Natural killer cell (primary cell): ENCODE results near the gene SHD. TPM values are rescaled to one million over a fixed set of nuclear protein-coding genes. Genes with fewer than 3 reads are reported as not detected.
A peak's percentile ranks its signal among the peaks of the same experiment; 100 is the strongest.

Experiments used
- ATAC-seq, 3 donors: fragments of 150-1000 bp in 2 of 3; fragments of 200-7000 bp in 1 of 3; cut with Tn5 transposase; 1 replicate in 1 of 3; 2 replicates in 2 of 3; pipeline ENCODE4 v1.10.0; 2021; ENCODE audit warnings: mild to moderate bottlenecking in 2 of 3, moderate library complexity in 2 of 3
- DNase-seq, 2 donors: peaks; one replicate each; pipeline versions ENCODE4 v3.0.0 to v3.0.0-alpha.2; 2013 to 2021; ENCODE audit warnings: mixed read lengths in 1 of 2
- H3K27ac ChIP-seq: one replicate; pipeline ENCODE4 v1.5.1; 2013; ENCODE audit warnings: mild to moderate bottlenecking, low read length
- H3K27me3 ChIP-seq: one replicate; pipeline ENCODE4 v1.6.1; 2013; ENCODE audit warnings: low read length; ENCODE audit not compliant: control insufficient read depth, insufficient read depth
- H3K36me3 ChIP-seq: one replicate; pipeline ENCODE4 v1.6.1; 2013; ENCODE audit warnings: low read length; ENCODE audit not compliant: control insufficient read depth, insufficient read depth
- H3K4me1 ChIP-seq: one replicate; pipeline ENCODE4 v1.6.1; 2013; ENCODE audit warnings: low read length; ENCODE audit not compliant: control insufficient read depth, insufficient read depth
- H3K4me3 ChIP-seq: one replicate; pipeline ENCODE4 v1.5.1; 2013; ENCODE audit warnings: low read length
- H3K9me3 ChIP-seq: one replicate; pipeline ENCODE4 v1.6.1; 2013; ENCODE audit warnings: low read length; ENCODE audit not compliant: control insufficient read depth, insufficient read depth
- H3K27ac Mint-ChIP-seq, 2 donors: one replicate each; pipeline ENCODE4 v1.8.0; 2022; ENCODE audit warnings: mild to moderate bottlenecking in 2 of 2, mixed read lengths in 2 of 2, moderate library complexity in 1 of 2
- H3K27me3 Mint-ChIP-seq, 2 donors: one replicate each; pipeline ENCODE4 v1.8.0; 2022; ENCODE audit warnings: low read depth in 2 of 2, mixed read lengths in 2 of 2
- H3K36me3 Mint-ChIP-seq: one replicate; pipeline ENCODE4 v1.8.0; 2022; ENCODE audit warnings: mixed read lengths
- H3K4me1 Mint-ChIP-seq, 2 donors: one replicate each; pipeline ENCODE4 v1.8.0; 2022; ENCODE audit warnings: mixed read lengths in 2 of 2
- H3K4me3 Mint-ChIP-seq: one replicate; pipeline ENCODE4 v1.8.0; 2022; ENCODE audit warnings: mild to moderate bottlenecking, moderate library complexity, mixed read lengths
- H3K9me3 Mint-ChIP-seq, 2 donors: one replicate each; pipeline ENCODE4 v1.8.0; 2022; ENCODE audit warnings: mixed read lengths in 2 of 2
- WGBS: methylation state at CpG from one replicate; pipeline ENCODE4 v1.1.7; 2013; ENCODE audit warnings: missing lambda C conversion rate; ENCODE audit not compliant: insufficient coverage; 5-methylcytosine and 5-hydroxymethylcytosine counted together
- intact Hi-C: fragments of 100-400 bp; cut with micrococcal nuclease; formaldehyde crosslinking; loops from one replicate; pipeline ENCODE4 v1.14.2; 2022
- total RNA-seq, 4 donors: library from RNA; stranded (reverse); fragments of 120-200 nt in 1 of 4; gene quantifications; one replicate each; pipeline versions ENCODE4 v1.2.3 to v1.2.4, GENCODE V29; 2013 to 2022
- TF ChIP-seq, protein P1 (sequence below): fragments of 200-600 bp; IDR thresholded peaks from one replicate; pipeline ENCODE4 v1.8.0; 2022; ENCODE audit warnings: antibody characterized with exemption

SHD gene
- total RNA-seq, 3 donors from 2014 or later (not counting 1 experiment from before 2014, with no cell fraction given) = 0.20 TPM; not detected in 2

DNA sequence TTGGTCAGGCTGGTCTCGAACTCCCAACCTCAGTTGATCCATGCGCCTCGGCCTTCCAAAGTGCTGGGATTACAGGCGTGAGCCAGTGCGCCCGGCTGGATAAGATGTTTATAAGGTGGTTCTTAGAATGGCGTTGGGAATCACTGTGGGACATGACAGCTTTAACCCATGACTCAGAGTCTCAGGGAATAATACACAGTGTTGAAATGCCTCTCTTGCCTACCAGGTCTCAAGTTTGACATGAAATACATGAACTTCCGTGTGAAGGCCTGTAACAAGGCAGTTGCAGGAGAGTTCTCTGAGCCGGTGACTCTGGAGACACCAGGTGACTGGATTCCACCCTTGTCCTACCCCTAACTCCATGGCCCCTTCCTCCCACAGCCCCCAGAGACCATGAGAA is 37.9 kb downstream of the SHD start:
- intact Hi-C loops = no loop called here
- Mint-ChIP-seq H3K36me3 (no peaks in the 10 kb centered on the region), H3K4me3 (no peak overlapping the region), H3K27ac (no peak overlapping the region), H3K27me3 (no peaks in the 10 kb centered on the region), H3K4me1 (no peaks in the 10 kb centered on the region), H3K9me3 (peaks cover 0 to 2% of the 10 kb centered on the region in 2 donors)
- Histone ChIP-seq H3K4me1 (no peaks in the 10 kb centered on the region), H3K36me3 (no peaks in the 10 kb centered on the region), H3K27me3 (no peaks in the 10 kb centered on the region), H3K9me3 (no peaks in the 10 kb centered on the region), H3K4me3 (no peak overlapping the region), H3K27ac (no peak overlapping the region)
- TF ChIP-seq, protein P1, sequence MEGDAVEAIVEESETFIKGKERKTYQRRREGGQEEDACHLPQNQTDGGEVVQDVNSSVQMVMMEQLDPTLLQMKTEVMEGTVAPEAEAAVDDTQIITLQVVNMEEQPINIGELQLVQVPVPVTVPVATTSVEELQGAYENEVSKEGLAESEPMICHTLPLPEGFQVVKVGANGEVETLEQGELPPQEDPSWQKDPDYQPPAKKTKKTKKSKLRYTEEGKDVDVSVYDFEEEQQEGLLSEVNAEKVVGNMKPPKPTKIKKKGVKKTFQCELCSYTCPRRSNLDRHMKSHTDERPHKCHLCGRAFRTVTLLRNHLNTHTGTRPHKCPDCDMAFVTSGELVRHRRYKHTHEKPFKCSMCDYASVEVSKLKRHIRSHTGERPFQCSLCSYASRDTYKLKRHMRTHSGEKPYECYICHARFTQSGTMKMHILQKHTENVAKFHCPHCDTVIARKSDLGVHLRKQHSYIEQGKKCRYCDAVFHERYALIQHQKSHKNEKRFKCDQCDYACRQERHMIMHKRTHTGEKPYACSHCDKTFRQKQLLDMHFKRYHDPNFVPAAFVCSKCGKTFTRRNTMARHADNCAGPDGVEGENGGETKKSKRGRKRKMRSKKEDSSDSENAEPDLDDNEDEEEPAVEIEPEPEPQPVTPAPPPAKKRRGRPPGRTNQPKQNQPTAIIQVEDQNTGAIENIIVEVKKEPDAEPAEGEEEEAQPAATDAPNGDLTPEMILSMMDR = no peak
- no peak for DNase-seq
- ATAC-seq = no peak
- 92% methylated on average over 9 of the region's 9 CpGs for WGBS

DNA sequence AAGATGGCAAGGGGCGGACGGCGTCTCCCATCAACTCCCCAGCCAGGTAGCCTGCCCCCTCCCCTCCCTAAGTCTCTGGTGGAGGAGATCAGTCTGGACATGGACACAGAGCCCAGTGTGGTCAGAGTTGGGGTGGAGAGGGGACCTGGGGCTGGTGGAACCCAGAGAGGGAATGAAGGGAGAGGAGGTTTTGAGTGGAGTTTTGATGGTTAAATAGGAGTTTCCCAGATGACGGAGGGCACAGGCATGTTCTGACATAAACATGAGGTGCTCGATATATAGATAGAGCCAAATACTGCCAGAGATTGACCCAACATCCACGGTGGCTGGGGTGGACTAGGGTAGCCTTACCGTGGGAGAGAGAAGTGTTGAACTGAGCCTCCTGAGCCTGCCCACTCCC is 39.4 kb downstream of the SHD start:
- Mint-ChIP-seq H3K4me3 (no peak overlapping the region), H3K27ac (no peak overlapping the region), H3K4me1 (no peaks in the 10 kb centered on the region), H3K9me3 (peaks cover 0 to 2% of the 10 kb centered on the region in 2 donors), H3K36me3 (no peaks in the 10 kb centered on the region), H3K27me3 (no peaks in the 10 kb centered on the region)
- Histone ChIP-seq H3K4me1 (no peaks in the 10 kb centered on the region), H3K27ac (no peak overlapping the region), H3K9me3 (no peaks in the 10 kb centered on the region), H3K27me3 (no peaks in the 10 kb centered on the region), H3K4me3 (no peak overlapping the region), H3K36me3 (no peaks in the 10 kb centered on the region)
- DNase-seq (no peak), ATAC-seq (no peak)
- TF ChIP-seq, protein P1 = no peak
- intact Hi-C loops = no loop called here
- WGBS = 93% methylated on average over 7 of the region's 7 CpGs

DNA sequence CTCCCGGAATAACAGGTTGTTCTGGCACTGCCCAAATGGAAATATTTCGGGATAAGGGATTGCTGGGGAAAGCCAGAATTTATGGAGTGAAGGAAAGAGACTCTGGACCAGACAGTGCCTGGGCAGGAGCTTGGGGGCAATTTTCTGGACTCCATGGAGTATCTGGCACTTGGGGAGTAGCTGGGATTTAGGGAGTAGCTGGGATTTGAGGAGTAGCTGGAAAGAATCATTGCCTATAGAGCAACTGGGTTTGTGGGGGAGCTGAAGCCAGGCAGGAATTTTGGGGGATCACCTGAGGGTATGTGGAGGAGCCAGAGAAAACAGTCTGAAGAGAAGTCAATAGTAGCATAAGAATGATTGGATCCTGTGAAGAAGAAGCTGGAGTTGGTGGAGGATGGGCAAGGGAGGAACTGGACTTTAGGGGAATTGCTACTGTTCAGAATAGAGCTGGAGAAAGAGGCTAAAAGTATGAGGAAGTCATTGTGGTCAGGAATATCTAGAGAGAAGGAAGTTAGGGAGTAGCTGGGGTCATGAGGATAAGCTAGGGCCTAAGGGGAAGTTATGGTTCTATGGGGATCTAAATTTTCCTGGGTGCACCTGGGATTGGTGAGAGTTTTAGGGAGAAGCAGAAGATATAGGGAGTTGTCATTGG is 40.1 kb downstream of the SHD start:
- Histone ChIP-seq H3K4me1 (no peaks in the 10 kb centered on the region), H3K36me3 (no peaks in the 10 kb centered on the region), H3K27me3 (no peaks in the 10 kb centered on the region), H3K4me3 (no peak overlapping the region), H3K9me3 (no peaks in the 10 kb centered on the region), H3K27ac (no peak overlapping the region)
- Mint-ChIP-seq H3K27me3 (no peaks in the 10 kb centered on the region), H3K4me1 (no peaks in the 10 kb centered on the region), H3K9me3 (peaks cover 0 to 2% of the 10 kb centered on the region in 2 donors), H3K27ac (no peak overlapping the region), H3K4me3 (no peak overlapping the region), H3K36me3 (no peaks in the 10 kb centered on the region)
- ATAC-seq = no peak
- no peak for DNase-seq
- TF ChIP-seq, protein P1 = no peak
- WGBS = 100% methylated on average over 2 of the region's 2 CpGs
- intact Hi-C loops = no loop called here

DNA sequence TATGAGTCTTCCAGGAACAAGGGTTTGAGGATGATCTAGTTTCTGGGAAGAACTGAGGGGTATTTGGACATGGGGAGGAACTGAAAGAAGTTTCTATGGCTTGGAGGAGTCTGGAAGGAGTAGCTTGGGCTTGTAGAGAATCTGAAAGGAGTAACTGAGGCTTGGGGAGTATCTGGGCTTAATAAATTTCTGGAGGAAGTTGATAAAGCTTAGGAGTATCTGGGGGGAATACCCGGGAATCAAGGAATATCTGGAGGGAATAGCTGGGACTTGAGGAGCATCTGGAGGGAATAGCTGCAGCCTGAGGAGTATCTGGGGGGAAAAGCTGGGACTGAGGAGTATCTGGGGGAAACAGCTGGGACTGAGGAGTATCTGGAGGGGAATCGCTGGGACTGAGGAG is 41.4 kb downstream of the SHD start:
- no peak for DNase-seq
- ATAC-seq = no peak
- H3K27ac Mint-ChIP-seq = peak overlapping the region in 1 of 2 donors; percentile 58
- TF ChIP-seq, protein P1 = no peak
- Histone ChIP-seq H3K27me3 (no peaks in the 10 kb centered on the region), H3K4me3 (no peak overlapping the region), H3K4me1 (no peaks in the 10 kb centered on the region), H3K9me3 (no peaks in the 10 kb centered on the region), H3K27ac (no peak overlapping the region), H3K36me3 (no peaks in the 10 kb centered on the region)
- H3K4me3 Mint-ChIP-seq = no peak overlapping the region
- H3K36me3 Mint-ChIP-seq = no peaks in the 10 kb centered on the region
- H3K27me3 Mint-ChIP-seq = no peaks in the 10 kb centered on the region
- 98% methylated on average over 2 of the region's 2 CpGs for WGBS
- H3K4me1 Mint-ChIP-seq = no peaks in the 10 kb centered on the region
- intact Hi-C loops = no loop called here
- peaks cover 0 to 2% of the 10 kb centered on the region in 2 donors for H3K9me3 Mint-ChIP-seq
